LoVo (cell line): ENCODE measurements around the gene CTDNEP1.

Experiments used
- DNase-seq: peaks from one replicate; pipeline ENCODE4 v3.0.0-alpha.2; 2016; ENCODE audit warnings: low spot score

CTDNEP1 gene

GRCh38 chr17:7251661-7252175 is at the start of gene CTDNEP1:
TSS of gene CTDNEP1 (minus strand) at chr17:7251734. CDS start at chr17:7251296, 438 bp downstream.
- peak; percentile 97 for DNase-seq

- DNase-seq, result peak; percentile 89
Observed at GRCh38 chr17:7296189-7296861, 44.8 kb upstream of the CTDNEP1 start.

- no peak for DNase-seq
Observed at GRCh38 chr17:7295230-7296180, 44.0 kb upstream of the CTDNEP1 start.

- DNase-seq, result peak; percentile 86
Observed at GRCh38 chr17:7294614-7295153, 43.1 kb upstream of the CTDNEP1 start, which contains the start of gene YBX2. TSS of gene YBX2 (minus strand) at chr17:7294639. CDS start at chr17:7294500, 139 bp downstream.

- DNase-seq, result peak; percentile 50
Observed at GRCh38 chr17:7293816-7294613, 42.5 kb upstream of the CTDNEP1 start.

- no peak for DNase-seq
Observed at GRCh38 chr17:7293159-7293558, 41.6 kb upstream of the CTDNEP1 start.

- no peak for DNase-seq
Observed at GRCh38 chr17:7292729-7293128, 41.2 kb upstream of the CTDNEP1 start.

- no peak for DNase-seq
Observed at GRCh38 chr17:7292194-7292593, 40.7 kb upstream of the CTDNEP1 start.

- DNase-seq, result no peak
Observed at GRCh38 chr17:7290685-7291084, 39.2 kb upstream of the CTDNEP1 start.

- no peak for DNase-seq
Observed at GRCh38 chr17:7290166-7290565, 38.6 kb upstream of the CTDNEP1 start.

- no peak for DNase-seq
Observed at GRCh38 chr17:7289256-7290032, 37.9 kb upstream of the CTDNEP1 start.

GRCh38 chr17:7285679-7286078 is 34.1 kb upstream of the CTDNEP1 start:
- no peak for DNase-seq

GRCh38 chr17:7284911-7285310 is 33.4 kb upstream of the CTDNEP1 start:
- no peak for DNase-seq

- DNase-seq, result no peak
Observed at GRCh38 chr17:7283471-7284216, 32.1 kb upstream of the CTDNEP1 start.

GRCh38 chr17:7282752-7283321 is 31.3 kb upstream of the CTDNEP1 start:
- DNase-seq, result no peak

GRCh38 chr17:7281953-7282751 is 30.6 kb upstream of the CTDNEP1 start:
- DNase-seq, result no peak

GRCh38 chr17:7281074-7281952 is 29.8 kb upstream of the CTDNEP1 start, which contains the start of gene SLC2A4:
TSS of gene SLC2A4 (plus strand) at chr17:7281718. CDS start at chr17:7281935, 217 bp downstream.
- peak; percentile 97 for DNase-seq
